Body of pancreas (tissue), 4 donors: ENCODE measurements around the gene DDX10.

Experiments used
- POLR2A ChIP-seq, 3 donors: fragments of 450-650 bp; IDR thresholded peaks; one replicate each; pipeline ENCODE4 v1.6.1; 2016; ENCODE audit warnings: antibody characterized with exemption in 3 of 3, mild to moderate bottlenecking in 2 of 3
- TF ChIP-seq, protein P1 (sequence below), 7 experiments: fragments of 450-650 bp in 4 of 7; fragments of 200-600 bp in 3 of 7; sonication (generic) in 3 of 7; IDR thresholded peaks; one replicate each; pipeline ENCODE4 v1.5.1; 2016 to 2019; ENCODE audit warnings: antibody characterized with exemption in 7 of 7

DNA sequence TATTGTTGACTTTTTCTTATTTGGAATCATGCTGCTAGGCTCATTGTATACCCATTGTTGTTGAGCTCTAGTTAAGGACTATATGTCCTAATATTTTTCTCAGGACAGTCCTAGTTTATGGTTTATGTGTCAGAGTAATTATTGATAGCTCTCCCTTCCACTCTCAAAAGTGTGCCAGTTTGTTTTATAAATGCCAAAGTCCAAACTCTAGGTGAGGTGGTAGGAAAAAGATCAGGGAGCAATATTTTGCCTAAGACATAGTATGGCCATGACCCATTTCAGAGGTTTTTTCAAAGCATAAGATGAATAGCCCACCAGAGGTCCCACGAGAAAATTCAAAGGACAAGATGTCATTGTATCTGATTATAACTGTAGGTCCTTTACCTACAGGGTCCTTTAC is 20.9 kb upstream of the DDX10 start:
- TF ChIP-seq, protein P1, sequence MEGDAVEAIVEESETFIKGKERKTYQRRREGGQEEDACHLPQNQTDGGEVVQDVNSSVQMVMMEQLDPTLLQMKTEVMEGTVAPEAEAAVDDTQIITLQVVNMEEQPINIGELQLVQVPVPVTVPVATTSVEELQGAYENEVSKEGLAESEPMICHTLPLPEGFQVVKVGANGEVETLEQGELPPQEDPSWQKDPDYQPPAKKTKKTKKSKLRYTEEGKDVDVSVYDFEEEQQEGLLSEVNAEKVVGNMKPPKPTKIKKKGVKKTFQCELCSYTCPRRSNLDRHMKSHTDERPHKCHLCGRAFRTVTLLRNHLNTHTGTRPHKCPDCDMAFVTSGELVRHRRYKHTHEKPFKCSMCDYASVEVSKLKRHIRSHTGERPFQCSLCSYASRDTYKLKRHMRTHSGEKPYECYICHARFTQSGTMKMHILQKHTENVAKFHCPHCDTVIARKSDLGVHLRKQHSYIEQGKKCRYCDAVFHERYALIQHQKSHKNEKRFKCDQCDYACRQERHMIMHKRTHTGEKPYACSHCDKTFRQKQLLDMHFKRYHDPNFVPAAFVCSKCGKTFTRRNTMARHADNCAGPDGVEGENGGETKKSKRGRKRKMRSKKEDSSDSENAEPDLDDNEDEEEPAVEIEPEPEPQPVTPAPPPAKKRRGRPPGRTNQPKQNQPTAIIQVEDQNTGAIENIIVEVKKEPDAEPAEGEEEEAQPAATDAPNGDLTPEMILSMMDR (IDR thresholded peaks at IDR 0.05), result no peak
- TF ChIP-seq POLR2A (IDR thresholded peaks at IDR 0.05), result no peak
